Parathyroid adenoma (tissue), 2 donors: ENCODE measurements around the gene LEF1.
A peak's percentile ranks its signal among the peaks of the same experiment; 100 is the strongest.

Source experiments
- H2AFZ ChIP-seq: fragments of 300-600 bp; sonication (generic); one replicate; pipeline ENCODE4 v1.7.0; 2017; ENCODE audit warnings: antibody characterized with exemption, mild to moderate bottlenecking
- H3K27ac ChIP-seq: fragments of 300-600 bp; sonication (generic); one replicate; pipeline ENCODE4 v1.7.0; 2017
- H3K27me3 ChIP-seq: fragments of 300-600 bp; sonication (generic); one replicate; pipeline ENCODE4 v1.7.0; 2017; ENCODE audit warnings: low read length; ENCODE audit not compliant: control insufficient read depth, insufficient read depth
- H3K36me3 ChIP-seq: fragments of 300-600 bp; sonication (generic); one replicate; pipeline ENCODE4 v1.7.0; 2017; ENCODE audit warnings: low read length; ENCODE audit not compliant: control insufficient read depth, insufficient read depth
- H3K4me1 ChIP-seq: fragments of 300-600 bp; sonication (generic); one replicate; pipeline ENCODE4 v1.7.0; 2017; ENCODE audit warnings: control low read depth
- H3K4me2 ChIP-seq: fragments of 300-600 bp; sonication (generic); one replicate; pipeline ENCODE4 v1.7.0; 2017; ENCODE audit warnings: low read length
- H3K4me3 ChIP-seq: fragments of 300-600 bp; sonication (generic); one replicate; pipeline ENCODE4 v1.7.0; 2017; ENCODE audit warnings: low read depth, low read length
- H3K79me2 ChIP-seq: fragments of 300-600 bp; sonication (generic); one replicate; pipeline ENCODE4 v1.7.0; 2017; ENCODE audit warnings: control low read depth
- H3K9ac ChIP-seq: fragments of 300-600 bp; sonication (generic); one replicate; pipeline ENCODE4 v1.7.0; 2017; ENCODE audit warnings: mild to moderate bottlenecking
- H3K9me3 ChIP-seq: fragments of 300-600 bp; sonication (generic); one replicate; pipeline ENCODE4 v1.7.0; 2017; ENCODE audit warnings: low read length; ENCODE audit not compliant: control insufficient read depth
- CTCF ChIP-seq: fragments of 300-600 bp; sonication (generic); IDR thresholded peaks from one replicate; pipeline ENCODE4 v1.7.0; 2017; ENCODE audit warnings: antibody characterized with exemption, mild to moderate bottlenecking
- donor health status: primary hyperparathyroidism.

LEF1 gene

GRCh38 chr4:108035691-108036090 is 133.0 kb downstream of the LEF1 start:
- no peaks in the 10 kb centered on the region for H3K79me2 ChIP-seq

GRCh38 chr4:108034565-108034964 is 134.2 kb downstream of the LEF1 start:
- Histone ChIP-seq H2AFZ (no peak overlapping the region), H3K36me3 (no peaks in the 10 kb centered on the region), H3K4me3 (no peak overlapping the region), H3K4me1 (no peaks in the 10 kb centered on the region), H3K9ac (no peak overlapping the region), H3K27me3 (no peaks in the 10 kb centered on the region), H3K27ac (no peak overlapping the region), H3K9me3 (no peaks in the 10 kb centered on the region), H3K4me2 (no peak overlapping the region), H3K79me2 (no peaks in the 10 kb centered on the region)
- no peak for TF ChIP-seq CTCF

More at GRCh38 chr4:108035691-108036090, 133.0 kb downstream of the LEF1 start:
- H3K9me3 ChIP-seq = no peaks in the 10 kb centered on the region
- H3K36me3 ChIP-seq = no peaks in the 10 kb centered on the region
- H3K4me3 ChIP-seq = no peak overlapping the region
- H3K9ac ChIP-seq = no peak overlapping the region
- H3K27me3 ChIP-seq = no peaks in the 10 kb centered on the region
- no peak overlapping the region for H2AFZ ChIP-seq
- H3K4me1 ChIP-seq = no peaks in the 10 kb centered on the region
- H3K27ac ChIP-seq = no peak overlapping the region
- H3K4me2 ChIP-seq = no peak overlapping the region
- no peak for TF ChIP-seq CTCF

GRCh38 chr4:108033348-108033747 is 135.4 kb downstream of the LEF1 start:
- H2AFZ ChIP-seq = no peak overlapping the region

GRCh38 chr4:108031427-108032083 is 137.2 kb downstream of the LEF1 start:
- no peaks in the 10 kb centered on the region for H3K27me3 ChIP-seq
- no peaks in the 10 kb centered on the region for H3K4me1 ChIP-seq
- no peaks in the 10 kb centered on the region for H3K79me2 ChIP-seq
- no peak overlapping the region for H2AFZ ChIP-seq
- H3K9ac ChIP-seq = no peak overlapping the region
- no peak overlapping the region for H3K4me3 ChIP-seq
- no peak overlapping the region for H3K4me2 ChIP-seq
- H3K9me3 ChIP-seq = no peaks in the 10 kb centered on the region
- no peak for TF ChIP-seq CTCF
- H3K36me3 ChIP-seq = no peaks in the 10 kb centered on the region
- no peak overlapping the region for H3K27ac ChIP-seq

More at GRCh38 chr4:108033348-108033747, 135.4 kb downstream of the LEF1 start:
- Histone ChIP-seq H3K4me2 (no peak overlapping the region), H3K27me3 (no peaks in the 10 kb centered on the region), H3K4me1 (no peaks in the 10 kb centered on the region), H3K9me3 (no peaks in the 10 kb centered on the region), H3K9ac (no peak overlapping the region), H3K79me2 (no peaks in the 10 kb centered on the region), H3K36me3 (no peaks in the 10 kb centered on the region), H3K27ac (no peak overlapping the region), H3K4me3 (no peak overlapping the region)
- no peak for TF ChIP-seq CTCF

GRCh38 chr4:108030332-108030731 is 138.4 kb downstream of the LEF1 start:
- Histone ChIP-seq H3K27ac (no peak overlapping the region), H3K27me3 (no peaks in the 10 kb centered on the region), H3K9me3 (no peaks in the 10 kb centered on the region), H3K9ac (no peak overlapping the region), H3K4me1 (no peaks in the 10 kb centered on the region), H3K36me3 (no peaks in the 10 kb centered on the region), H2AFZ (no peak overlapping the region), H3K4me3 (no peak overlapping the region), H3K79me2 (no peaks in the 10 kb centered on the region), H3K4me2 (no peak overlapping the region)
- TF ChIP-seq CTCF = peak; percentile 17
